NCI-H2196 (cell line): ENCODE measurements around the gene TEX30.
A peak's percentile ranks its signal among the peaks of the same experiment; 100 is the strongest.
"Not testable (repeated sequence)": the region's sequence is repeated elsewhere in the genome, so short reads cannot be mapped to it uniquely, and the experiment has no call there.

ENCODE experiments used
- DNase-seq: peaks from one replicate; lab custom pipeline; 2025; ENCODE audit not compliant: unreplicated experiment; lab: John Stamatoyannopoulos, UW

TEX30 gene

DNA sequence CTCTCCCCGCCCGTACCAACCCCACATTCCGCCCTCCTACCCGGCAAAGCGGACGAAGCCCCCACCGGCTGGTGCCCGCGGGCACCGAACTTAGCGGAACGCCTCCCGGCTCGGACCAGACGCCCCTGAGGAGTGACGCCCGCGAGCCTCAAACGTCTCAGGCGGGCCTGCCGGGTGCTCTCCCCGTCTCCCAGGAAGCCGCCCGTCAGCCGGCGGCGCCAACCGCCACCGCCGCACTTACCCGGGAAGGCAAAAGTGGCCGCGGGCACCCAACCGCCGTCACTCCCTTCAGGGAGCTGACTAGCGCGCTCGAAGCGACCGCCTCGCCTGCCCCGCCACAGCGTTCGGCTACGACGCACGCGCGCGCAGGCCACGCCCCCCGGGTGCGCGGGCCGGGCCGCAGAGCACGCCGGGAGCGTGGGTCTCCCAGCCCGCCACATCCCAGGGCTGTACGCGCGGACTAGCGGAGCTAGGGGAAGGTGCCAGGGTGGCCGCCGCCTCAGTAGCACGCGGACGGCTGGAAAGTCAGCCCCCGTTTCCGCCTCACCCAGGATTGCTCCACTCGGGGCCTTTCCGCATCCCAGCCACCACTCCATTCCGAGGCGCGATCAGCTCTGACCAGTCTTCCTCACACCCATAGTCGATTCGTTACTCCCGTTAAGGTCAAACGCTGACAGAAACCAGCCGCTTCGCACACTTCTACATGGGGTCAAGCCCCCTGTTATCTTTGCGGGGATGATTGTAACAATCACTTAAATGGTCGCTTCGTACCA lies at the start of gene TEX30:
TSS of gene TEX30 (minus strand) at position 346 of the 773 bp plus-strand sequence. CDS start 3,760 bp downstream, outside the sequence.
- DNase-seq, result peak; percentile 65

GRCh38 chr13:102817907-102818306 lies 44.3 kb upstream of the TEX30 start:
- no peak for DNase-seq

DNA sequence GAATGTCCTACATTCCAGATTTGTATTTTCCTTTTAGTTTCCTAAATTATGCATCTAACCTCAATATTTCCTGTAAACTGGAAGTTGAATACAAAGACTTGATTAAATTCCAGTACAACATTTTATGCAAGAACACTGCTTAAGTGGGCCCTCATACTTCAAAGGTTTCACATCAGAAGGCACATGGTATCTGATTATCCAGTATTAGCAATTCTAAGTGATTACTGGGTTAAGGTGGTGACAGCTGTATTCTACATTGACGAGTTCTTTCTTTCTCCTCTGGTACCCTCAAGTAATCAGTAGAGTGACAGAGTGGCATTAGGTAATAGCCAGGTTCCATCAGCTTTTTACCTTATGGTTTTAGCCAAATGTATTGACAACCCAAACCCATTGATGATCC lies 43.7 kb upstream of the TEX30 start:
- no peak for DNase-seq

- no peak for DNase-seq
These were observed 43.1 kb upstream of the TEX30 start for GRCh38 chr13:102816708-102817107.

- no peak for DNase-seq
These were observed 42.2 kb upstream of the TEX30 start for GRCh38 chr13:102815788-102816187.

- no peak for DNase-seq
These were observed 41.2 kb upstream of the TEX30 start for GRCh38 chr13:102814793-102815192.

- DNase-seq, result no peak
These were observed 40.5 kb upstream of the TEX30 start for GRCh38 chr13:102814025-102814607.

DNA sequence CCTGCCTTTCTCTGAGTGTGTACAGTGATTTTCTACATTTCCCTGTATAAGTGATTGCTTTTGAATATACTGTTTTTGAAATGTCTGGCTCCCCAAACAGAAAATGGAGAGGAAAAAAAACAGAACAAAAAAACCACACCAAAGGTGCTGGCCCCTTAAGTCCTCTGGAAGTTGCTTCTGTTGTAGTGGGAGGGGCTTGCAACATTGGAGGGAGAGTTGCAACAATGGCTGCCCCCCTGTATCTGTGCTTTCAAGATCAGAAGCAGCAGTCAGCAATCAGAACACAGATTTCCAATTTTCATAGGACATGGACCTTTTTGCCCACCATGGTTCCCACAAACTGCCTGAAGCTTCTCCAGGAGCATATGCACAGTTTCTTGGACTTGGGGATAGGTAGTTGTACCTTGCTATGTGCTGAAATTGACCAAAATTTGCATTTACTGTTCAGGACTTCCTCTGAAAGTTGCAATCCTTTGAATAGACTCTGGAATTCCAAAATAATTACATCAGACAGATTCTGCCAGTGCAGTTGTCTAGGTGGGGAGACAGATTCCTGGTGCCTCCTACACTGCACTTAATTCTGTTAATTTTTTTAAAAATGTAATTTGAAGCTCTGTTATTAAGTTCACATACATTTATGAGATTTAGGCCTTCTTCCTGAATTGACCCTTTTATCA lies 39.2 kb upstream of the TEX30 start:
- DNase-seq, result no peak

- no peak for DNase-seq
These were observed 34.1 kb upstream of the TEX30 start for GRCh38 chr13:102807699-102808098.

DNA sequence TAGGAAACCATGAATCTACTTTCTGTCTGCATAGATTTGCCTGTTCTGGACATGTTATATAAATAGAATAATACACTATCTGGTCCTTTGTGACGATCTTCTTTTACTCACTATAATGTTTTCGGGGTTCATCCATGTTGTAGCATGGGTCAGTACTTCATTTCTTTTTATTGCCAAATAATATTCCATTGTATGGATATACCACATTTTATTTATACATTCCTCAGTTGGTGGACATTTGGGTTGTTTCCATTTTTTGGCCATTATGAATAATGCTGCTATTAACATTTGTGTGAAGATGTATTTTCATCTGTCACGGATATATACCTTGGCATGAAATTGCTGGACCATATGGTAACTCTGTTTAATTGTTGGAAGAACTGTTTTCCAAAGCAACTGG lies 32.1 kb upstream of the TEX30 start:
- no peak for DNase-seq

DNA sequence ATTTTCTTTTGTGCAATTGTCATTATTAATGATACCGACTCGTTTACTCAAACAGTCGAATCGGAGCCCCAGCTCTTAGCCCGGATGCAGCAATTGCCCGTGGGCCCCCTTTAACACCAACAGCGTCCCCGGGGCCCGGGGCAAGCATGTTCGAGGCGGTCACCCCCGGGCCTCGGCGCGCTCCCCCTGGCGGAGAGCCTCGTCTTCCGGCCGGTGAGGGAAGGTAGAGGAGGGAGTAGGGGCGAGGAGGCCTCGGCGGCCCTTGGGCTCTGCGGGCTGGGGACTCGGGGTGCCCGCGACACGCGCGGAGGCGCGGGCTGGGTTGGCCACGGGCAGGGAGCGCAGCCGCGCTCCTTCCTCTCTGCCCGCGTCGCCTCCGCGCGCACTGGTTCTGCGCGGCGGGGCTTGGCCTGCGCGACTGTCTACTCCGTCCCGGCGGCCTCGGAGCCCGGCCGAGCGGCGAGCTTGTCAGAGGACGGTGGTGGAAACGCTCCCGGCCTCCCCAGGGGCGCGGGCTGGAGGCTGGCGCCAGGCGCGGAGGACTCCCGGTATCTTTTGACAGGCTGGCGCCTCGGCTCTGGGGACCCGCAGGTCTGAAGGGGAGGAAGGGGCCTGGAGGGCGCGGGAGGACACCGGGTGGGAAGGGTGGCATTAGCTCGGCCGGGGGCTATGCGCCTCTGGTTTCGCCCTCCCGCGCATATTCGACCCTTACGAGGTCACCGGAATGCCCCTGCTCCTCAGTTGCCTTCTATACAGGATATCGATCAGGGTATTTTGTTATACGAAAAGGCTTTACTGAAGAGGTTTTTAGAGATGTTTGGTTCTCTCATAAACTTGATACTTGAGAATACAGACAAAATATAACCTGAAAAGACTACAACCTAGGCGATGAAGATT lies 26.8 kb upstream of the TEX30 start:
- peak; percentile 40 for DNase-seq

GRCh38 chr13:102799426-102800144 lies 26.0 kb upstream of the TEX30 start:
- DNase-seq, result no peak

- peak; percentile 75 for DNase-seq
These were observed 25.2 kb upstream of the TEX30 start, which contains the start of the genes BIVM and POGLUT2 for GRCh38 chr13:102798581-102799425. Gene BIVM, plus strand, starts transcription at chr13:102799119. Its CDS starts 8,149 bp downstream, at chr13:102807268. Gene POGLUT2, minus strand, starts transcription at chr13:102798976. Its CDS starts 306 bp downstream, at chr13:102798670.

GRCh38 chr13:102793611-102794355 lies 20.2 kb upstream of the TEX30 start:
- DNase-seq, result no peak

DNA sequence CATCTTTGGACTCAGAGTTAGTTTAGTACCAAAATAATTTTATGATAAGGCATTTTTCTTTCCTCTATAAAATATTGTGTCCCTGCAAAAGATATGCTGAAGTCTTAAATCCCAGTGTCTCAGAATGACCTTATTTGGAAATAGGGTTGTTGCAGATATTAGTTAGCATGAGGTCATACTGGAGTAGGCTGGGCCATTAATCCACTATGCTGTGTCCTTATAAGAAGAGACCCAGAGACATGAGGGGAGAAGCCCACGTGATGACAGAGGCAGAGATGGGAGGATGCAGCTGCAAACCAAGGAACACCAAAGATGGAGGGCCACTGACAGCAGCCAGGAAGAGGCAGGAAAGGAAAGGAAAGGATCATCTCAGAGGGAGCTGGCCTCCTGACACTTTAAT lies 18.8 kb upstream of the TEX30 start:
- DNase-seq, result no peak

GRCh38 chr13:102788683-102789082 lies 15.1 kb upstream of the TEX30 start:
- no peak for DNase-seq

DNA sequence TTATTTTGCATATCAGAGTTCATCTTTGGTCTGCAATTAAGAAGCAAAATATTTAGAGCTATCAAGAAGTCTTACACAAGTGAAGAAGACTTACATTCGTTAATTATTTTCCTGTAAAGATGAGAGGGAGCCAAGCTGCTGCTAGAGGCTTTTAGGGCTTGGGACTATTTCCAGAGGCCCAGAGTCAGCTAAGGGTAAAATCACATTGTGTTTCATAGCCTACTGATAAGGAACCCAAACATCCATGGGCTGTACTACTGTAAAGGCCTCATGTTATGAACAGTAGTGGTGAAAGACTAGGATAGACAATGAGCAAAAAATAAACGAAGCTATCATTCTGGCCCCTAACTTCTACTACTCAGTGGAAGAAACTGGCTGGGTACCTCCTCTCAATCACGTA lies 10.9 kb upstream of the TEX30 start:
- no peak for DNase-seq

GRCh38 chr13:102781591-102781990 lies 8.0 kb upstream of the TEX30 start:
- DNase-seq, result no peak

DNA sequence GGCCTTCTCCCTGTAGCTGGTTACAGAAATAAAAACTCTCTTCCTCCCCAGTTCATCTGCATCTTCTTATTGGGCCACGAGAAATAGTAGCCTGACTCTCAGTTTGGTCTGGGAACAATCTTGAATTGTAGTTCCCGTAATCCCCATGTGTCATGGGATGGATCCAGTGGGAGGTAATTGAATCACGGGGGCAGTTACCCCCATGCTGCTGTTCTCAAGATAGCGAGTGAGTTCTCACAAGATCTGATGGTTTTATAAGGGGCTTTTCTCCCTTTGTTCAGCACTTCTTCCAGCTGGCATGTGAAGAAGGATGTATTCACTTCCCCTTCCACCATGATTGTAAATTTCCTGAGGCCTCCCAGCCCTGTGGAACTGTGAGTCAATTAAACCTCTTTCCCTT lies 7.1 kb upstream of the TEX30 start:
- not testable (repeated sequence) for DNase-seq
